K562 (cell line): ENCODE data around the gene RAB3GAP2. TPM values are rescaled to one million over a fixed set of nuclear protein-coding genes. Genes with fewer than 3 reads are reported as not detected.

Source experiments
- ATAC-seq: fragments of 200-7000 bp; cut with Tn5 transposase; 3 replicates; pipeline ENCODE4 v1.9.1; 2020; ENCODE audit warnings: moderate library complexity
- BruUV-seq: library from RNA; stranded (reverse); fragments of 400-500 nt; replicated peaks from 2 replicates; lab custom pipeline; 2021; lab: Mats Ljungman, UMichigan
- CTCF ChIA-PET: fragments of 300-600 bp; formaldehyde crosslinking; extraction: SDS; loops from one replicate; lab custom pipeline; 2021; ENCODE audit warnings: low intra/inter-chr PET ratio; lab: Yijun Ruan, JAX
- POLR2A ChIA-PET: fragments of 300-600, 350-650 bp; sonication (Branson Sonifier 250); formaldehyde crosslinking; extraction: SDS; loops from one replicate; lab custom pipeline; 2021; ENCODE audit warnings: antibody characterized with exemption, inconsistent platforms; lab: Yijun Ruan, JAX
- DNase-seq, 4 experiments: peaks; one replicate each; pipeline versions ENCODE4 v3.0.0 to v3.0.0-alpha.2; 2011 to 2018; ENCODE audit warnings: low spot score in 3 of 4, mixed read lengths in 3 of 4; ENCODE audit errors: extremely low read depth in 1 of 4
- FAIRE-seq: peaks from 2 replicates; lab custom pipeline; 2011; peaks lifted over from hg19 to GRCh38; lab: Jason Lieb, UNC
- H2AFZ ChIP-seq: 2 replicates; pipeline ENCODE4 v1.6.0; 2011; ENCODE audit warnings: low read depth, low read length, control low read depth, inconsistent platforms
- H3K27ac ChIP-seq: fragments of 200-600 bp; 3 replicates; pipeline ENCODE4 v1.8.0; 2011; ENCODE audit warnings: low read depth, mild to moderate bottlenecking, control low read depth, inconsistent platforms, low read length, moderate library complexity, mixed read lengths; ENCODE audit errors: extremely low read depth
- H3K27me3 ChIP-seq, 2 experiments: fragments of 300-600 bp in 1 of 2; 2 replicates in 1 of 2; 3 replicates in 1 of 2; pipeline versions ENCODE4 v1.6.0 to v1.8.0; 2011; ENCODE audit warnings: inconsistent platforms in 2 of 2, low read length in 2 of 2, mild to moderate bottlenecking in 1 of 2, mixed read lengths in 1 of 2, moderate library complexity in 1 of 2; ENCODE audit not compliant: control insufficient read depth in 2 of 2, insufficient read depth in 2 of 2
- H3K36me3 ChIP-seq: fragments of 300-600 bp; 3 replicates; pipeline ENCODE4 v1.8.0; 2011; ENCODE audit warnings: mild to moderate bottlenecking, low read length, inconsistent platforms; ENCODE audit not compliant: control insufficient read depth, insufficient read depth
- H3K4me1 ChIP-seq, 2 experiments: fragments of 200-600 bp in 1 of 2; replicated peaks in 1 of 2; 2 replicates in 1 of 2; 3 replicates in 1 of 2; pipeline versions ENCODE4 v1.5.1 to v1.8.0; 2011; ENCODE audit warnings: inconsistent platforms in 2 of 2, low read length in 2 of 2, mild to moderate bottlenecking in 1 of 2, mixed read lengths in 1 of 2, moderate library complexity in 1 of 2; ENCODE audit not compliant: control insufficient read depth in 2 of 2, insufficient read depth in 2 of 2
- H3K4me2 ChIP-seq: 2 replicates; pipeline ENCODE4 v1.6.1; 2011; ENCODE audit warnings: low read length, control low read depth, inconsistent platforms, mixed read lengths; ENCODE audit not compliant: insufficient read depth
- H3K4me3 ChIP-seq: fragments of 200-600 bp; sonication (generic), shearing (Covaris generic); 2 replicates; pipeline ENCODE4 v1.5.1; 2016; ENCODE audit warnings: control low read depth, inconsistent platforms
- H3K79me2 ChIP-seq: fragments of 200-600 bp; 3 replicates; pipeline ENCODE4 v1.8.0; 2011; ENCODE audit warnings: low read length, inconsistent platforms; ENCODE audit not compliant: control insufficient read depth, insufficient read depth
- H3K9ac ChIP-seq, 2 experiments: 2 replicates each; pipeline versions ENCODE4 v1.6.0 to v1.6.1; 2011; ENCODE audit warnings: low read depth in 2 of 2, low read length in 2 of 2, control low read depth in 1 of 2, inconsistent platforms in 1 of 2, mild to moderate bottlenecking in 1 of 2, mixed read lengths in 1 of 2; ENCODE audit not compliant: insufficient read depth in 1 of 2
- H3K9me1 ChIP-seq: one replicate; pipeline ENCODE4 v1.6.0; 2011; ENCODE audit warnings: inconsistent platforms, mild to moderate bottlenecking, low read length, moderate library complexity; ENCODE audit not compliant: control insufficient read depth, insufficient read depth
- H3K9me3 ChIP-seq: replicated peaks from 2 replicates; pipeline ENCODE4 v1.5.1; 2011; ENCODE audit warnings: low read depth, low read length, inconsistent platforms; ENCODE audit not compliant: control insufficient read depth, insufficient read depth
- H4K20me1 ChIP-seq: replicated peaks from 2 replicates; pipeline ENCODE4 v1.6.1; 2011; ENCODE audit warnings: low read length, inconsistent platforms, mixed read lengths; ENCODE audit not compliant: control insufficient read depth, insufficient read depth
- CLOCK ChIP-seq: fragments of 250-450 bp; sonication (Bioruptor Pico); IDR thresholded peaks from 2 replicates; pipeline ENCODE4 v1.4.0; 2020; ENCODE audit warnings: mild to moderate bottlenecking, moderate library complexity, borderline replicate concordance
- CREB3 ChIP-seq: fragments of 450-650 bp; conservative IDR thresholded peaks from 2 replicates; pipeline ENCODE4 v1.6.1; 2016; ENCODE audit warnings: missing genetic modification characterization, low read depth, mild to moderate bottlenecking, missing compliant biosample characterization, moderate library complexity
- DIDO1 ChIP-seq: fragments of 450-650 bp; IDR thresholded peaks from 2 replicates; pipeline ENCODE4 v1.6.1; 2016; ENCODE audit warnings: low read depth, missing biosample characterization, missing genetic modification characterization
- HDGF ChIP-seq: fragments of 450-650 bp; IDR thresholded peaks from 2 replicates; pipeline ENCODE4 v1.6.1; 2016
- HEY1 ChIP-seq: fragments of 250-450 bp; sonication (Bioruptor Pico); IDR thresholded peaks from 2 replicates; pipeline ENCODE4 v1.5.0; 2020; ENCODE audit warnings: mild to moderate bottlenecking, moderate library complexity, borderline replicate concordance
- KDM4B ChIP-seq, 2 experiments: fragments of 450-650 bp in 1 of 2; sonication (generic) in 1 of 2; IDR thresholded peaks; 2 replicates each; pipeline ENCODE4 v1.6.1; 2016 to 2017; ENCODE audit warnings: borderline replicate concordance in 2 of 2, antibody characterized with exemption in 1 of 2, low read depth in 1 of 2, mild to moderate bottlenecking in 1 of 2
- POLR2A ChIP-seq: fragments of 450-650 bp; conservative IDR thresholded peaks from 2 replicates; pipeline ENCODE4 v1.6.1; 2016
- RFX5 ChIP-seq: IDR thresholded peaks from 2 replicates; pipeline ENCODE4 v1.6.1; 2011; ENCODE audit warnings: low read depth, mild to moderate bottlenecking, improper control_type of control experiment, low read length
- SMARCC2 ChIP-seq: fragments of 450-650 bp; IDR thresholded peaks from 2 replicates; pipeline ENCODE4 v1.6.1; 2017; ENCODE audit warnings: antibody characterized with exemption, moderate library complexity, mild to moderate bottlenecking, low read depth
- TAF9B ChIP-seq: fragments of 450-650 bp; IDR thresholded peaks from 2 replicates; pipeline ENCODE4 v1.6.1; 2018; ENCODE audit warnings: mild to moderate bottlenecking; ENCODE audit not compliant: partially characterized antibody
- THRA ChIP-seq: fragments of 450-650 bp; IDR thresholded peaks from 2 replicates; pipeline ENCODE4 v1.6.1; 2017; ENCODE audit warnings: mild to moderate bottlenecking, moderate library complexity
- ZHX1 ChIP-seq: fragments of 150-350 bp; conservative IDR thresholded peaks from 2 replicates; pipeline ENCODE4 v1.6.1; 2014; ENCODE audit warnings: low read length
- ZNF175 ChIP-seq: fragments of 200-800 bp; sonication (Bioruptor generic); IDR thresholded peaks from 2 replicates; pipeline ENCODE4 v1.6.1; 2016; ENCODE audit warnings: low read depth, mild to moderate bottlenecking, missing genetic modification characterization, missing compliant biosample characterization
- WGBS: fragments of 100-300 bp; shearing (Covaris generic); methylation state at CpG from one replicate; pipeline ENCODE4 v1.1.6; 2016; ENCODE audit warnings: low coverage, mixed read lengths; ENCODE audit not compliant: insufficient coverage; ENCODE audit errors: missing lambda C conversion rate; 5-methylcytosine and 5-hydroxymethylcytosine counted together
- in situ Hi-C: fragments of 300-500 bp; cut with MboI; formaldehyde crosslinking; loops from 4 replicates; pipeline ENCODE4 v1.15.0; 2018; ENCODE audit warnings: inconsistent platforms, mixed read lengths
- intact Hi-C: fragments of 100-400 bp; cut with micrococcal nuclease; formaldehyde crosslinking; loops from 2 replicates; pipeline ENCODE4 v1.14.2; 2022
- polyA plus RNA-seq, 8 experiments: library from polyadenylated mRNA; depleted of rRNA in 4 of 8; stranded (reverse) in 5 of 8; unstranded in 3 of 8; fragments of >200 nt; fragmentation: Nextera tagmentation in 2 of 8; fragmentation: Illumina TruSeq in 1 of 8; extraction: Ambion mirVana in 2 of 8; extraction: Trizol in 1 of 8; gene quantifications; 2 replicates each; pipeline versions ENCODE4 v1.2.1 to v1.2.3, GENCODE V29; 2011 to 2014; ENCODE audit warnings: inconsistent platforms in 1 of 8, missing spikeins in 1 of 8
- total RNA-seq, 7 experiments: library from RNA; depleted of rRNA in 6 of 7; stranded (reverse); fragments of >200 nt in 6 of 7; fragmentation: Illumina TruSeq in 2 of 7; extraction: Trizol in 2 of 7; gene quantifications; 2 replicates each; pipeline versions ENCODE4 v1.2.1 to v1.2.3, GENCODE V29; 2011 to 2021; ENCODE audit warnings: low replicate concordance in 1 of 7

The RAB3GAP2 gene
- total and polyA plus RNA-seq, 9 of the 15 experiments (the other 6 are each of a cell fraction or from before 2014, with no cell fraction given), result 14.1 to 69.1 (median 32.2) TPM

GRCh38 chr1:220135755-220136154 is 136.5 kb downstream of the RAB3GAP2 start:
- FAIRE-seq (no peak), ATAC-seq (no peak), DNase-seq (no peak)
- Histone ChIP-seq H3K36me3 (peaks cover 76% of the 10 kb centered on the region), H3K4me1 (no peaks in the 10 kb centered on the region), H3K27me3 (no peaks in the 10 kb centered on the region), H2AFZ (no peak overlapping the region), H3K9ac (no peak overlapping the region), H3K9me1 (no peaks in the 10 kb centered on the region), H3K79me2 (no peaks in the 10 kb centered on the region), H3K9me3 (no peaks in the 10 kb centered on the region), H3K4me2 (no peak overlapping the region), H4K20me1 (no peaks in the 10 kb centered on the region), H3K27ac (no peak overlapping the region), H3K4me3 (no peak overlapping the region)
- 100% methylated on average over 2 of the region's 2 CpGs for WGBS
- no TSS peak for BruUV-seq
- POLR2A ChIA-PET, result interaction anchor here (2.1 kb wide), 1 partner anchor 10 kb away, joined by 6 read pairs; no protein-coding TSS in a partner anchor
- CTCF ChIA-PET, result no interaction called here
- intact Hi-C loops, result no loop called here
- in situ Hi-C loops, result no loop called here
- TF ChIP-seq SMARCC2 (no peak), CLOCK (no peak), HDGF (no peak), KDM4B (IDR thresholded peaks at IDR 0.05; ENCODE audit: borderline replicate concordance in 2 of 2, low read depth in 1 of 2) (no peak), POLR2A (no peak), HEY1 (CRISPR knock-in tag) (no peak), CREB3 (no peak), RFX5 (no peak), ZHX1 (no peak), THRA (no peak), DIDO1 (tag) (no peak), TAF9B (no peak), ZNF175 (CRISPR knock-in tag) (no peak)
